Lung microvascular endothelial cell (primary cell): ENCODE data around the gene ANXA2. TPM values are rescaled to one million over a fixed set of nuclear protein-coding genes. Genes with fewer than 3 reads are reported as not detected.
A peak's percentile ranks its signal among the peaks of the same experiment; 100 is the strongest.
"Not testable (repeated sequence)": the region's sequence is repeated elsewhere in the genome, so short reads cannot be mapped to it uniquely, and the experiment has no call there.

Source experiments
- DNase-seq, 2 donors: peaks; one replicate each; pipeline versions ENCODE4 v3.0.0 to v3.0.0-alpha.2; 2010; ENCODE audit warnings: low read depth in 2 of 2
- total RNA-seq: library from RNA; depleted of rRNA; stranded (reverse); fragments of >200 nt; gene quantifications from 2 replicates; pipeline ENCODE4 v1.2.1, GENCODE V29; 2014

The ANXA2 gene
- total RNA-seq: 2,890 and 4,954 TPM in 2 replicates

GRCh38 chr15:60397772-60398445, at the start of gene ANXA2:
Gene ANXA2, minus strand, starts transcription at chr15:60397986. Its CDS starts 11,911 bp downstream, at chr15:60386075.
- peak; percentile 82 to 89 for DNase-seq

GRCh38 chr15:60444289-60444912, 46.6 kb upstream of the ANXA2 start:
- DNase-seq: peak; percentile 49 to 50

- DNase-seq: peak in 1 of 2 donors; percentile 7
Observed at GRCh38 chr15:60442763-60443162, 45.0 kb upstream of the ANXA2 start.

GRCh38 chr15:60442031-60442650, 44.4 kb upstream of the ANXA2 start:
- no peak for DNase-seq

GRCh38 chr15:60441331-60441730, 43.5 kb upstream of the ANXA2 start:
- DNase-seq: no peak

- no peak for DNase-seq
Observed at GRCh38 chr15:60438646-60439045, 40.9 kb upstream of the ANXA2 start.

- no peak for DNase-seq
Observed at GRCh38 chr15:60428935-60429334, 31.1 kb upstream of the ANXA2 start.

GRCh38 chr15:60426870-60427508, 29.2 kb upstream of the ANXA2 start:
- DNase-seq: peak in 1 of 2 donors; percentile 66

GRCh38 chr15:60425461-60425860, 27.7 kb upstream of the ANXA2 start:
- DNase-seq: no peak

GRCh38 chr15:60424006-60424405, 26.2 kb upstream of the ANXA2 start:
- no peak for DNase-seq

- peak; percentile 69 to 86 for DNase-seq
Observed at GRCh38 chr15:60423537-60423936, 25.8 kb upstream of the ANXA2 start.

- peak in 1 of 2 donors; percentile 78 for DNase-seq
Observed at GRCh38 chr15:60421544-60421943, 23.8 kb upstream of the ANXA2 start.

GRCh38 chr15:60420203-60420716, 22.5 kb upstream of the ANXA2 start:
- no peak for DNase-seq

- no peak for DNase-seq
Observed at GRCh38 chr15:60419753-60420152, 22.0 kb upstream of the ANXA2 start.

- DNase-seq: no peak
Observed at GRCh38 chr15:60418096-60418495, 20.3 kb upstream of the ANXA2 start.

GRCh38 chr15:60417112-60417511, 19.3 kb upstream of the ANXA2 start:
- no peak for DNase-seq

- DNase-seq: no peak
Observed at GRCh38 chr15:60416484-60416883, 18.7 kb upstream of the ANXA2 start.

- DNase-seq: peak in 1 of 2 donors; percentile 41
Observed at GRCh38 chr15:60414016-60414682, 16.4 kb upstream of the ANXA2 start.

- DNase-seq: no peak
Observed at GRCh38 chr15:60413231-60413824, 15.5 kb upstream of the ANXA2 start.

GRCh38 chr15:60412807-60413206, 15.0 kb upstream of the ANXA2 start:
- DNase-seq: not testable (repeated sequence)
